IMR-90 (cell line): ENCODE measurements around the gene HPRT1. TPM values are rescaled to one million over a fixed set of nuclear protein-coding genes. Genes with fewer than 3 reads are reported as not detected.

ENCODE experiments used
- ATAC-seq: fragments of 200-7000 bp; cut with Tn5 transposase; 2 replicates; pipeline ENCODE4 v1.9.1; 2020; ENCODE audit warnings: low read depth, mild to moderate bottlenecking, moderate library complexity
- BruUV-seq: library from RNA; stranded (reverse); fragments of 400-500 nt; replicated peaks from 2 replicates; lab custom pipeline; 2021; lab: Mats Ljungman, UMichigan
- CTCF ChIA-PET: fragments of 300-600 bp; formaldehyde crosslinking; extraction: SDS; loops from one replicate; lab custom pipeline; 2021; ENCODE audit warnings: antibody characterized with exemption; lab: Yijun Ruan, JAX
- POLR2A ChIA-PET: fragments of 300-600 bp; sonication (Branson Sonifier 250); formaldehyde crosslinking; loops from one replicate; lab custom pipeline; 2022; ENCODE audit warnings: antibody characterized with exemption; ENCODE audit not compliant: unreplicated experiment; lab: Charles Lee
- DNase-seq: peaks from one replicate; pipeline ENCODE4 v3.0.0; 2013
- H2AFZ ChIP-seq: replicated peaks from 2 replicates; pipeline ENCODE3; 2013; ENCODE audit warnings: low read length, mild to moderate bottlenecking; ENCODE audit not compliant: poor library complexity
- H2AK5ac ChIP-seq: 2 replicates; pipeline ENCODE4 v1.6.1; 2013; ENCODE audit warnings: low read depth, low read length, inconsistent platforms
- H2AK9ac ChIP-seq: replicated peaks from 2 replicates; pipeline ENCODE3; 2013; ENCODE audit warnings: mild to moderate bottlenecking, low read depth, low read length, moderate library complexity; ENCODE audit not compliant: poor library complexity
- H2BK120ac ChIP-seq: 2 replicates; pipeline ENCODE4 v1.6.1; 2013; ENCODE audit warnings: low read depth, low read length, inconsistent platforms
- H2BK15ac ChIP-seq: 3 replicates; pipeline ENCODE4 v1.6.1; 2013; ENCODE audit warnings: low read depth, low read length, inconsistent platforms
- H2BK20ac ChIP-seq: 2 replicates; pipeline ENCODE4 v1.6.1; 2013; ENCODE audit warnings: low read depth, mild to moderate bottlenecking, inconsistent platforms, low read length, moderate library complexity
- H2BK5ac ChIP-seq: 2 replicates; pipeline ENCODE4 v1.6.1; 2013; ENCODE audit warnings: mild to moderate bottlenecking, low read depth, low read length, inconsistent platforms; ENCODE audit not compliant: poor library complexity, severe bottlenecking
- H3K14ac ChIP-seq: replicated peaks from 2 replicates; pipeline ENCODE4 v1.6.1; 2013; ENCODE audit warnings: low read depth, low read length, inconsistent platforms
- H3K18ac ChIP-seq: 2 replicates; pipeline ENCODE4 v1.6.1; 2013; ENCODE audit warnings: low read depth, low read length, control low read depth
- H3K23ac ChIP-seq: 2 replicates; pipeline ENCODE4 v1.6.1; 2013; ENCODE audit warnings: low read depth, low read length, inconsistent platforms
- H3K27ac ChIP-seq: 2 replicates; pipeline ENCODE4 v1.5.1; 2013; ENCODE audit warnings: mild to moderate bottlenecking, control low read depth, low read length; ENCODE audit not compliant: insufficient read depth
- H3K27me3 ChIP-seq: 2 replicates; pipeline ENCODE4 v1.6.1; 2013; ENCODE audit warnings: low read length; ENCODE audit not compliant: control insufficient read depth, insufficient read depth
- H3K36me3 ChIP-seq: 2 replicates; pipeline ENCODE4 v1.6.1; 2013; ENCODE audit warnings: low read length, mixed read lengths; ENCODE audit not compliant: control insufficient read depth, insufficient read depth
- H3K4ac ChIP-seq: 2 replicates; pipeline ENCODE4 v1.6.1; 2013; ENCODE audit warnings: low read depth, low read length, inconsistent platforms
- H3K4me1 ChIP-seq: 2 replicates; pipeline ENCODE4 v1.6.1; 2013; ENCODE audit warnings: low read length, mixed read lengths; ENCODE audit not compliant: control insufficient read depth, insufficient read depth
- H3K4me2 ChIP-seq: 2 replicates; pipeline ENCODE4 v1.6.1; 2013; ENCODE audit warnings: low read depth, mild to moderate bottlenecking, control low read depth, low read length, moderate library complexity
- H3K4me3 ChIP-seq: 2 replicates; pipeline ENCODE4 v1.5.1; 2013; ENCODE audit warnings: low read depth, mild to moderate bottlenecking, control low read depth, low read length, moderate library complexity; ENCODE audit not compliant: insufficient read depth
- H3K56ac ChIP-seq: 2 replicates; pipeline ENCODE4 v1.6.1; 2013; ENCODE audit warnings: low read length, inconsistent platforms; ENCODE audit not compliant: insufficient read depth; ENCODE audit errors: extremely low read depth
- H3K79me1 ChIP-seq, 2 experiments: 2 replicates each; pipeline ENCODE4 v1.6.1; 2013; ENCODE audit warnings: low read length in 2 of 2, inconsistent platforms in 1 of 2, low read depth in 1 of 2
- H3K9ac ChIP-seq: 2 replicates; pipeline ENCODE4 v1.6.1; 2013; ENCODE audit warnings: low read depth, low read length, control low read depth
- H3K9me1 ChIP-seq: 2 replicates; pipeline ENCODE4 v1.6.1; 2013; ENCODE audit warnings: low read length, inconsistent platforms; ENCODE audit not compliant: insufficient read depth
- H3K9me3 ChIP-seq: 2 replicates; pipeline ENCODE4 v1.6.1; 2013; ENCODE audit warnings: low read length; ENCODE audit not compliant: control insufficient read depth, insufficient read depth
- H4K20me1 ChIP-seq: 2 replicates; pipeline ENCODE4 v1.6.1; 2013; ENCODE audit warnings: low read length, inconsistent platforms; ENCODE audit not compliant: insufficient read depth
- H4K5ac ChIP-seq: 2 replicates; pipeline ENCODE4 v1.6.1; 2013; ENCODE audit warnings: mild to moderate bottlenecking, low read depth, low read length, control low read depth
- H4K8ac ChIP-seq, 2 experiments: 2 replicates each; pipeline ENCODE4 v1.6.1; 2013; ENCODE audit warnings: low read depth in 2 of 2, low read length in 2 of 2, control low read depth in 1 of 2, inconsistent platforms in 1 of 2
- H4K91ac ChIP-seq: 2 replicates; pipeline ENCODE4 v1.6.1; 2013; ENCODE audit warnings: low read depth, low read length, inconsistent platforms; ENCODE audit not compliant: insufficient read depth
- BHLHE40 ChIP-seq: fragments of 150-350 bp; IDR thresholded peaks from 2 replicates; pipeline ENCODE4 v1.6.1; 2016; ENCODE audit warnings: mild to moderate bottlenecking, low read depth, low read length
- CEBPB ChIP-seq: IDR thresholded peaks from 2 replicates; pipeline ENCODE4 v1.6.1; 2012; ENCODE audit warnings: low read depth, low read length, improper control_type of control experiment
- CTCF ChIP-seq: conservative IDR thresholded peaks from 2 replicates; pipeline ENCODE4 v1.5.1; 2012; ENCODE audit warnings: mild to moderate bottlenecking, low read depth, low read length, improper control_type of control experiment
- FOS ChIP-seq: fragments of 150-350 bp; IDR thresholded peaks from 2 replicates; pipeline ENCODE4 v1.6.1; 2016; ENCODE audit warnings: low read depth, low read length
- MAZ ChIP-seq: IDR thresholded peaks from 2 replicates; pipeline ENCODE4 v1.6.1; 2012; ENCODE audit warnings: low read depth, mild to moderate bottlenecking, low read length, improper control_type of control experiment, moderate library complexity, borderline replicate concordance
- RAD21 ChIP-seq: IDR thresholded peaks from 2 replicates; pipeline ENCODE4 v1.6.1; 2012; ENCODE audit warnings: low read length, improper control_type of control experiment
- RCOR1 ChIP-seq: IDR thresholded peaks from 2 replicates; pipeline ENCODE4 v1.6.1; 2012; ENCODE audit warnings: mild to moderate bottlenecking, low read length, improper control_type of control experiment; ENCODE audit not compliant: insufficient replicate concordance
- RFX5 ChIP-seq: IDR thresholded peaks from 2 replicates; pipeline ENCODE4 v1.8.0; 2012; ENCODE audit warnings: low read depth, mild to moderate bottlenecking, low read length, moderate library complexity
- SMC3 ChIP-seq: fragments of 150-350 bp; IDR thresholded peaks from 2 replicates; pipeline ENCODE4 v1.6.1; 2016; ENCODE audit warnings: low read depth, mild to moderate bottlenecking, antibody characterized with exemption, low read length, moderate library complexity
- USF2 ChIP-seq: fragments of 150-350 bp; IDR thresholded peaks from 2 replicates; pipeline ENCODE4 v1.6.1; 2017; ENCODE audit warnings: mild to moderate bottlenecking, antibody characterized with exemption, low read length, low read depth
- WGBS, 2 experiments: methylation state at CpG; one replicate each; pipeline versions ENCODE4 v1.1.5 to v1.1.7; 2013; ENCODE audit warnings: missing lambda C conversion rate in 2 of 2; ENCODE audit not compliant: insufficient read length in 1 of 2; ENCODE audit errors: extremely low coverage in 2 of 2; 5-methylcytosine and 5-hydroxymethylcytosine counted together
- dilution Hi-C: fragments of 300-500 bp; cut with HindIII; formaldehyde crosslinking; loops from one replicate; pipeline ENCODE4 v1.14.3; 2018; ENCODE audit warnings: low sequenced_read_pairs; ENCODE audit not compliant: unreplicated experiment
- in situ Hi-C: fragments of 300-500 bp; cut with MboI; formaldehyde crosslinking; loops from 3 replicates; pipeline ENCODE4 v1.14.3; 2019; ENCODE audit warnings: low sequenced_read_pairs, inconsistent platforms, mixed read lengths
- intact Hi-C: fragments of 100-400 bp; cut with micrococcal nuclease; formaldehyde crosslinking; loops from 2 replicates; pipeline ENCODE4 v1.10.0; 2022
- polyA plus RNA-seq, 3 experiments: library from polyadenylated mRNA; depleted of rRNA; stranded (reverse); fragments of >200 nt; gene quantifications; 2 replicates each; pipeline ENCODE4 v1.2.3, GENCODE V29; 2012; ENCODE audit warnings: low replicate concordance in 1 of 3
- total RNA-seq: library from RNA; depleted of rRNA; stranded (reverse); fragments of >200 nt; gene quantifications from 2 replicates; pipeline ENCODE4 v1.2.3, GENCODE V29; 2012

The HPRT1 gene
- total and polyA plus RNA-seq, 2 of the 4 experiments (the other 2 are of a cell fraction) = 7.0 to 30.3 TPM

GRCh38 chrX:134544135-134544512 lies 84.2 kb downstream of the HPRT1 start:
- intact Hi-C loops = no loop called here
- Histone ChIP-seq H4K5ac (no peak overlapping the region), H3K27me3 (no peaks in the 10 kb centered on the region), H3K79me1 (peaks cover 0 to 11% of the 10 kb centered on the region in 2 experiments; a peak in 2 of 4 replicates), H2AK5ac (no peak overlapping the region), H3K4me3 (no peak overlapping the region), H3K4me1 (peaks cover 5% of the 10 kb centered on the region; the same call in 1 of the 2 replicates), H3K56ac (no peak overlapping the region), H3K9me1 (0 out of 2 replicates have a peak, but pooled peaks cover 2% of the 10 kb centered on the region), H2AK9ac (no peak overlapping the region), H3K9me3 (no peaks in the 10 kb centered on the region), H3K14ac (no peak overlapping the region), H3K23ac (no peak overlapping the region), H3K4ac (no peak overlapping the region), H2BK20ac (no peak overlapping the region), H3K18ac (no peak overlapping the region), H3K27ac (no peak overlapping the region), H3K4me2 (no peak overlapping the region), H2AFZ (no peak overlapping the region), H4K91ac (no peak overlapping the region), H3K9ac (no peak overlapping the region), H2BK15ac (no peak overlapping the region), H4K20me1 (peaks cover 9% of the 10 kb centered on the region; the same call in 1 of the 2 replicates), H3K36me3 (peaks cover 22% of the 10 kb centered on the region), H2BK5ac (no peak overlapping the region), H4K8ac (no peak overlapping the region), H2BK120ac (no peak overlapping the region)
- POLR2A ChIA-PET = interaction anchor here (0.6 kb wide), 1 partner anchor 165 kb away, joined by 10 read pairs; no protein-coding TSS in a partner anchor
- in situ Hi-C loops = no loop called here
- BruUV-seq = no TSS peak
- CTCF ChIA-PET = no interaction called here
- dilution Hi-C loops = no loop called here
- 33% methylated on average over 1 of the region's 6 CpGs; no CpG with 5 or more reads in 1 of the 2 experiments for WGBS, 2 experiments
- DNase-seq (no peak), ATAC-seq (no peak)
- no peak for TF ChIP-seq FOS
- TF ChIP-seq RCOR1 = no peak
- TF ChIP-seq BHLHE40 = no peak
- no peak for TF ChIP-seq CTCF
- no peak for TF ChIP-seq MAZ
- no peak for TF ChIP-seq CEBPB
- no peak for TF ChIP-seq SMC3
- TF ChIP-seq USF2 = no peak
- TF ChIP-seq RAD21 = no peak
- no peak for TF ChIP-seq RFX5
